ENCODE measurements around the gene SPRN. TPM values are rescaled to one million over a fixed set of nuclear protein-coding genes. Genes with fewer than 3 reads are reported as not detected.

Gene SPRN
- total and polyA plus RNA-seq, 2 experiments from 2014 or later = 0.31 TPM

DNA sequence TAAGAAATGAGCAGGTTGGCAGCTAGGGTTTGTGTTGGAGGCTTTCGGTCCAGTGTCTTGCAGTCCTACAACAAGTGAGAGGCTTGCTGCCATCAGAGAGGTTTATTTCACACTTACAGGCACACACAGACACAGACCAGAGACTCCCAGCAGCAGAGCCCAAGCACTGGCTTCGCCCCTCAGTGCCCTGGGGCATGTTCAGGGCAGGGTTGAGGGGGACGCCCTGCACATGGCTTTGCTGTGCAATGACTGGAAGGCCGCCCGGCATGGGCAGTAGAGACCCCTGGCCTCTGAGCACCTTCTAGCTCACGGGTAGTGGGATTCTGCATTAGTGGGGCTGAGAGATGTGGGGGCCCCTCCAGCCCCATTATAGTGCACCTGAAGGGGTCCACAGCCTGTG lies 3.8 kb downstream of the SPRN start:
- 0 out of 2 replicates have a peak, but pooled peaks cover 2% of the 10 kb centered on the region for H3F3A ChIP-seq (replicated peaks; ENCODE audit: low read depth)
- Mint-ChIP-seq H3K27ac (no peak overlapping the region), H3K4me1 (no peaks in the 10 kb centered on the region), H3K4me3 (no peak overlapping the region), H3K9me3 (peaks cover 7% of the 10 kb centered on the region), H3K27me3 (ENCODE audit: insufficient read depth, low read depth, poor library complexity) (peaks cover 20% of the 10 kb centered on the region), H3K36me3 (ENCODE audit: low read depth) (peaks cover 16% of the 10 kb centered on the region)
- H3K27ac ChIP-seq (ENCODE audit: low read depth) = no peak overlapping the region
- TF ChIP-seq POLR2AphosphoS5 (IDR thresholded peaks at IDR 0.05; ENCODE audit: low read depth) = no peak
- no peak for TF ChIP-seq ZNF462 (CRISPR knock-in tag; IDR thresholded peaks at IDR 0.05)
- no peak for TF ChIP-seq EZH2 (IDR thresholded peaks at IDR 0.05; ENCODE audit: low read depth, unreplicated experiment)
- no peak for TF ChIP-seq CTCF (conservative IDR thresholded peaks at IDR 0.05; ENCODE audit: low read depth in 2 of 2)
- TF ChIP-seq JUNB (IDR thresholded peaks at IDR 0.05; ENCODE audit: unreplicated experiment) = no peak
- TF ChIP-seq, protein P1, sequence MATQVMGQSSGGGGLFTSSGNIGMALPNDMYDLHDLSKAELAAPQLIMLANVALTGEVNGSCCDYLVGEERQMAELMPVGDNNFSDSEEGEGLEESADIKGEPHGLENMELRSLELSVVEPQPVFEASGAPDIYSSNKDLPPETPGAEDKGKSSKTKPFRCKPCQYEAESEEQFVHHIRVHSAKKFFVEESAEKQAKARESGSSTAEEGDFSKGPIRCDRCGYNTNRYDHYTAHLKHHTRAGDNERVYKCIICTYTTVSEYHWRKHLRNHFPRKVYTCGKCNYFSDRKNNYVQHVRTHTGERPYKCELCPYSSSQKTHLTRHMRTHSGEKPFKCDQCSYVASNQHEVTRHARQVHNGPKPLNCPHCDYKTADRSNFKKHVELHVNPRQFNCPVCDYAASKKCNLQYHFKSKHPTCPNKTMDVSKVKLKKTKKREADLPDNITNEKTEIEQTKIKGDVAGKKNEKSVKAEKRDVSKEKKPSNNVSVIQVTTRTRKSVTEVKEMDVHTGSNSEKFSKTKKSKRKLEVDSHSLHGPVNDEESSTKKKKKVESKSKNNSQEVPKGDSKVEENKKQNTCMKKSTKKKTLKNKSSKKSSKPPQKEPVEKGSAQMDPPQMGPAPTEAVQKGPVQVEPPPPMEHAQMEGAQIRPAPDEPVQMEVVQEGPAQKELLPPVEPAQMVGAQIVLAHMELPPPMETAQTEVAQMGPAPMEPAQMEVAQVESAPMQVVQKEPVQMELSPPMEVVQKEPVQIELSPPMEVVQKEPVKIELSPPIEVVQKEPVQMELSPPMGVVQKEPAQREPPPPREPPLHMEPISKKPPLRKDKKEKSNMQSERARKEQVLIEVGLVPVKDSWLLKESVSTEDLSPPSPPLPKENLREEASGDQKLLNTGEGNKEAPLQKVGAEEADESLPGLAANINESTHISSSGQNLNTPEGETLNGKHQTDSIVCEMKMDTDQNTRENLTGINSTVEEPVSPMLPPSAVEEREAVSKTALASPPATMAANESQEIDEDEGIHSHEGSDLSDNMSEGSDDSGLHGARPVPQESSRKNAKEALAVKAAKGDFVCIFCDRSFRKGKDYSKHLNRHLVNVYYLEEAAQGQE (IDR thresholded peaks at IDR 0.05; ENCODE audit: unreplicated experiment) = no peak
- no peak for TF ChIP-seq EZH2phosphoT487 (IDR thresholded peaks at IDR 0.05; ENCODE audit: unreplicated experiment)
- no peak for TF ChIP-seq CREB1 (CRISPR knock-in tag; IDR thresholded peaks at IDR 0.05; ENCODE audit: low read depth)
- no peak for TF ChIP-seq ZNF331 (CRISPR knock-in tag; IDR thresholded peaks at IDR 0.05; ENCODE audit: low read depth)
- TF ChIP-seq STAT1 (IDR thresholded peaks at IDR 0.05; ENCODE audit: unreplicated experiment) = no peak
- TF ChIP-seq NANOG (IDR thresholded peaks at IDR 0.05; ENCODE audit: borderline replicate concordance) = no peak
- TF ChIP-seq ZNF114 (CRISPR knock-in tag; IDR thresholded peaks at IDR 0.05) = no peak
- TF ChIP-seq, protein P2, sequence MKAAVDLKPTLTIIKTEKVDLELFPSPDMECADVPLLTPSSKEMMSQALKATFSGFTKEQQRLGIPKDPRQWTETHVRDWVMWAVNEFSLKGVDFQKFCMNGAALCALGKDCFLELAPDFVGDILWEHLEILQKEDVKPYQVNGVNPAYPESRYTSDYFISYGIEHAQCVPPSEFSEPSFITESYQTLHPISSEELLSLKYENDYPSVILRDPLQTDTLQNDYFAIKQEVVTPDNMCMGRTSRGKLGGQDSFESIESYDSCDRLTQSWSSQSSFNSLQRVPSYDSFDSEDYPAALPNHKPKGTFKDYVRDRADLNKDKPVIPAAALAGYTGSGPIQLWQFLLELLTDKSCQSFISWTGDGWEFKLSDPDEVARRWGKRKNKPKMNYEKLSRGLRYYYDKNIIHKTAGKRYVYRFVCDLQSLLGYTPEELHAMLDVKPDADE (IDR thresholded peaks at IDR 0.05) = no peak
- H3K4me1 ChIP-seq (ENCODE audit: insufficient read depth) = no peaks in the 10 kb centered on the region
- H3K9me2 ChIP-seq (ENCODE audit: insufficient read depth) = no peaks in the 10 kb centered on the region
- no peak overlapping the region for H2AFZ ChIP-seq
- no peak overlapping the region for H3K4me3 ChIP-seq
- H3K4me2 ChIP-seq = no peak overlapping the region
- ATAC-seq (no peak), DNase-seq (ENCODE audit: low spot score) (no peak)
- no peaks in the 10 kb centered on the region for H3K79me2 ChIP-seq (replicated peaks; ENCODE audit: insufficient read depth)
- H3K36me3 ChIP-seq (ENCODE audit: insufficient read depth) = no peaks in the 10 kb centered on the region
- no peaks in the 10 kb centered on the region; the same call in 1 of the 2 replicates for H4K20me1 ChIP-seq (replicated peaks; ENCODE audit: insufficient read depth)
- H3K27me3 ChIP-seq (ENCODE audit: insufficient read depth) = peaks cover 19% of the 10 kb centered on the region

All from GM23338 (cell line).